HS-5 (cell line): ENCODE results near the gene CGNL1.

Experiments used
- DNase-seq: peaks from one replicate; pipeline ENCODE4 v3.0.0-alpha.2; 2012; ENCODE audit warnings: low read depth

CGNL1 gene

GRCh38 chr15:57387564-57388076 lies 11.3 kb downstream of the CGNL1 start:
- no peak for DNase-seq

DNA sequence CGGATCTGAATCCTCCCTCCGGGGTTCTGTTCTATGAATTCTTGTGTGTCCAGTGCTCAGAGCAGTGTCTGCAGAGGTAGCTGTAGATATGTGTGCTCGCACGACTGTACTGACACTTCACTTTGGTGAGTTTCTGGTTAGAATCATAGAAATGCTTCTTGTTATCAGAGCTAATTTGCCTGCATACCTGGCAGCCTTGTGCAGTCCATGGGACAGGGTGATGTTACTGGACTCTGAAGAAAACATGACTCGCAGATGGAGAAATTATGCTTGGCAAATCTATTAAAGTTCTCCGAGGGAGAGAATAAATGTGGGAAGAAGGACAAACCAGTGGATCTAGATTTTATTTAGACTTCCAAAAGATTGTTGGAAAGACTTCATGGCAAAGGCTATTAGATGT lies 12.2 kb downstream of the CGNL1 start:
- no peak for DNase-seq

GRCh38 chr15:57389991-57390390 lies 13.7 kb downstream of the CGNL1 start:
- no peak for DNase-seq

- DNase-seq, result no peak
These were observed 14.3 kb downstream of the CGNL1 start for GRCh38 chr15:57390583-57390982.

GRCh38 chr15:57391537-57391936 lies 15.2 kb downstream of the CGNL1 start:
- no peak for DNase-seq

DNA sequence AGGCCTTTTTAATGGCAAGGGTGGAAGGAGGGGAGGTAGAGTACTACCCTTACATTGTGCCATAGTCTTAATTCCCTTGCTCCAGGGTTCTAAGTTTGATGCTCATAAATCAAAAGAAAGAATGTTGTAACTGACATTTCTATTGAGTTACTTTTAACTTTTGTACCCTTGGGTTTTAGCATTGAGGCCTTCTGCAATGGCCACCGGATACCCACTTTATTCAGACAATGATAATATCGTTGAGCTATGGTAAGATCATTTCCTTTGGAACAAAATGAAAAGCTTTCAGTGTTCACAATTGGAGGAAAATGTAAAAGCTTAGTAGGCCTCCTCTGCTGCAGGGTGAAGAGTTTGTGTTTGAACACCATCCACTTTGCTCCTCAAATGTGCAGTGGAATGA lies 16.8 kb downstream of the CGNL1 start:
- DNase-seq, result no peak

- DNase-seq, result peak; percentile 85
These were observed 19.0 kb downstream of the CGNL1 start for GRCh38 chr15:57395292-57395691.

- DNase-seq, result no peak
These were observed 22.0 kb downstream of the CGNL1 start for GRCh38 chr15:57398336-57398735.

DNA sequence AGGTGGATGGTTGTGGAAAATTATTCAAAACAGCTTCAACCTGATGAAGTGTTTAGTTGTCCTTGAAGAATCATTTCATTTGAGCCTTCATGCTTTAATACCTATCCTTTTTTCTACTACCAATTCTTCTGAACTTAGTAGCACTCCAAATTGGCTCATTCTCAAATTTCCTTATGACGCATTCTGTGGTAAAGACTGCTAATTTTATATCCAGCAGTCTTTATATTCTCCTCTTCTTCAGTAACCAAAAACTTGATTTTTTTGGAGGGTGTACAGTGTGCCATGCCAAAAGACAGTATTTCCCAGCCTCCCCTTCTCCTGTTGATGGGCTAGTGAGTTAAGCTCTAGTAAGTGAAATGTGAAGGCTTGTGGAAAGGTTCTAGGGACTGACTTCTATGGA lies 25.2 kb downstream of the CGNL1 start:
- no peak for DNase-seq

DNA sequence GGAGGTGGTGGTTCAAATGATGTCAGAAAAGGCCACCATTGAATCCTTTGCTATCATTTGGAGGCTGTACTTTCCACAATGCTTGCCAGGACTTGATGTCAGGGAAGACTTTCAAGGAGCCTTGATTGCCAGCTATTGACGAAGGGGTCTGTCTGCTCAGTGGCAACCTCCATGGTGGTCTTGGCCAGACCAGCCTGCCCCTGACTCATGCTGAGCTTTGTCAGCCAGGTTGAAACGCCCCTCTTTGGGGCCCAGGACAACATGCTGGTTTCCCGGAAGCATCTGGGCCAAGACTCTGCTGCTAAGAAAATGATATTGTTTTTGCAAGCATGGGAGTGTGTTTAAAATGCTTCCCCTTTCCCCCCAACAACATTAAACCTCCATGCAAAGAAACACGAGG lies 26.7 kb downstream of the CGNL1 start:
- DNase-seq, result no peak

DNA sequence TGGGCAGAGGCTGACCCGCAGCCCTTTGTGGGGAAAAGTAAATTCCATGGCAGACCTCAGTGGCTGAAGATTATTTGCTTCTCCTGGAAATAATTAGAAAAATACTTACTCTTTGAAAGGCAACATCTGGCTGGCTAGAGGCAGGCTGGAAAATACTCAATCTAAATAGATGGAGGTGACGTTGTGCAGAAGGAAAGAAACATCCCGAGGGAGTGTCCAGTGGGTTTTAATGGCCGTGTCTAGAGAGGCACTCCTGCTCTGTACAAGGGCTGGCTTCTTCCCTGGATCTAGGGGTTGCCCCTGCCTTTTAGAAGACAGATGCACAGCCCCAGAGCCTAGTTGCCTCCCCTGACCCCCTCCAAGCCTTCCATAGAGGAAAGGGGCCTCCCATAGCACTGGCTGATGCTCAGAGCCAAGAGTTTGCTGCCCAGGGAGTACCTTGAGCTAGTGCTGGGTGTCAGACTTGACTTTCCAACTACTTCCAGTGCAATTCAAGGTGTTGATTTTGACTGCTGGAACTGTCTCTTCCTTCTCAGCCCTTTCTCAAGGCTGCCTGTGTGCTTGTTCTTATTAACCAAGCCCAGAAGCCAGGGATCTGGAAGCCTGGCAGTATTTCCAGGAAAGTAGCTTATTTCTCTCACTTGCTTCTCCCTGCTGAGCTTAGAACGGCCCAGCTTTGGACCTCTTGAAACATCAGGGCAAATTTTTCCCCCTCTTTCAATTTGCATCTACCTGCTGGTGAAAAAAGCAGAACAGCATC lies 27.4 kb downstream of the CGNL1 start:
- no peak for DNase-seq

GRCh38 chr15:57405133-57405532 lies 28.8 kb downstream of the CGNL1 start:
- no peak for DNase-seq

GRCh38 chr15:57406062-57406772 lies 29.9 kb downstream of the CGNL1 start:
- DNase-seq, result no peak

GRCh38 chr15:57410373-57410772 lies 34.1 kb downstream of the CGNL1 start:
- DNase-seq, result no peak

DNA sequence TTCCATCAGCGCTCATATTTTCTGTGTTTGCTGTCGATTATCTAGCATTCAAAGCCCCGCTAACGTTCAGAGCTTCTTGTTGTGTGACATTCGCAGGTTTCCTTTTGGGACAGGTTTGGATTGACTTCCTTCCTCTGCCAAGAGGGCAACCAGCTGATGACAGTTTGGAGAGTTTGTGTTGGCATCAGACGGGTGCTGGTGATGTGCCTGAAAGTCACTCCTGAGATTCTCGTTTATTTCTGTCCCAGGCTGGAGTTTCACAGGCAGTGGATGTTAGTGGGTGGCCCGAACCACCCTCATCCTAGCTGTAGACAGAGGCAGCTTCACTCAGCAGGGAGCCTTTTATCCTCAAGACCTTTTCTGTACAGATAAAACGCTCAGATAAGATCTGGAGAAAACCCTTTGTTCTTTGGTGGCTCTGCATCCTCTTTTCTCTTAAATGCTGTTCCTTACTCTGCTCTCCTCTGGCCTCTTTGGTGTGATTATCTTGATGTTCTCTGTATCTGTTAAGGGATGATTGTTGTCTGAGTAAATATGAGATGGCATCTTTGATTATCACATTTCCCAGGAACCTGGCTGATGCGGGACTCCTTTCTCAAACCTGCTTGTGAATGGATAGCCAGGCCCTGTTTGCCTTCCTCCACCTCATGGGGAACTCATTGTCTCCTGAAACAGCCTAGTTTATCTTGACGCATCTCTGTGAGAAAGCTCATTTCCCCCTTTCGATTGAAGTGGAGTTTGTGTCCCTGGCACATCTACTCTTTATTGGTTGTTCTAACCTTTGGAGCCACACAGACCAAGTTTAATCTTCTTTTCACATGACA lies 35.9 kb downstream of the CGNL1 start:
- DNase-seq, result no peak

DNA sequence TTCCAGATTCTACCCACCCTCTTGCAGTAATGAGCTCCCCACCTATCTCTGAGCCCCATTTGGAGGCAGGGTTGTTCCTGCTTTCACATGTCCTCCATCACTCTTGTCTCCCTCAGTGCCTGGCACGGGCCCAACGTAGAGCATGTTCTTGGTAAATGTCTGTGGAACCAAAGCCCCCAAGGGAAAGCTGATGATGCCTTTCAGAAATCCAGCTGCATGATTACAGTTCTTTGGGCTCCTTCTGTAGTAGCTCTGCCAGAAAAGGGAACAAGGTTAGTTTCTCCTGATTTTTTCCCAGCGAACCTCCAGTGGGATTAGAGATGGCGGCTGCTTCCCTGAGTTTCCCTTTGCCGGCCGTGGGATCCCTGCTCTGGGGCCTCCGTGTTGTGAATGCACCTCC lies 39.3 kb downstream of the CGNL1 start:
- no peak for DNase-seq

DNA sequence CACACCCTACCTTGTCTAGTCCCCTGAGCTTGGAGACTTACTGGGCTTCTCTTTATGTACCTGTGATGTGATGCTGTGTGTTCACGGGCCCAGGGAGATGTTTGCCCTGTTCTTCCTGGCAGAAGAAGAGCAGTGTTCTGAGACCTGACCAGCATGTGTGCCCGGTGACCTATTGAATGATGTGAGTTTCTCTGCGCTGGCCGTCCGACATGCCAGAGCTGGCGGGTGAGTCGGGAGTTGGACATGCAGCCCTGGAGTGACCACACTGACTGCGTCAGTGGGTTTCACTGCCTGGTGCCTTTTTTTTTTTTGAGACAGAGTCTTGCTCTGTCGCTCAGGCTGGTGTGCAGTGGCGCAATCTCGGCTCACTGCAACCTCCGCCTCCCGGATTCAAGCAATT lies 42.3 kb downstream of the CGNL1 start:
- DNase-seq, result no peak

DNA sequence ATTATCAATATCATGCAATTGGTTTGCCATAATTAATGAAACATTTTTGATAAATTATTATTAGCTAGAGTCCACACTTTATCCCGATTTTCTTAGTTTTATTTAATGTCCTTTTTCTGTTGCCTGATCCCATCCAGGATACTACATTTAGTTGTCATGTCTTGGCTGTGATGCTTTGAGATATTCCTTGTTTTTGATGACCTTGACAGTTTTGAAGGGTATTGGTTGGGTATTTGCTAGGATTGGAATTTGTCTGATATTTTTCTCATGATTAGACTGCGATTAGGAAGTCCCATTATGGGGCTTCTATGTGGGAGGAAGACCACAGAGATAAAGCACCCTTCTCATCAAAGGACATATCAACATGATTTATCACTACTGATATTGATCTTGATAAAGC lies 43.0 kb downstream of the CGNL1 start:
- no peak for DNase-seq

- DNase-seq, result no peak
These were observed 44.8 kb downstream of the CGNL1 start for GRCh38 chr15:57421110-57421509.

GRCh38 chr15:57421551-57421950 lies 45.2 kb downstream of the CGNL1 start:
- no peak for DNase-seq

DNA sequence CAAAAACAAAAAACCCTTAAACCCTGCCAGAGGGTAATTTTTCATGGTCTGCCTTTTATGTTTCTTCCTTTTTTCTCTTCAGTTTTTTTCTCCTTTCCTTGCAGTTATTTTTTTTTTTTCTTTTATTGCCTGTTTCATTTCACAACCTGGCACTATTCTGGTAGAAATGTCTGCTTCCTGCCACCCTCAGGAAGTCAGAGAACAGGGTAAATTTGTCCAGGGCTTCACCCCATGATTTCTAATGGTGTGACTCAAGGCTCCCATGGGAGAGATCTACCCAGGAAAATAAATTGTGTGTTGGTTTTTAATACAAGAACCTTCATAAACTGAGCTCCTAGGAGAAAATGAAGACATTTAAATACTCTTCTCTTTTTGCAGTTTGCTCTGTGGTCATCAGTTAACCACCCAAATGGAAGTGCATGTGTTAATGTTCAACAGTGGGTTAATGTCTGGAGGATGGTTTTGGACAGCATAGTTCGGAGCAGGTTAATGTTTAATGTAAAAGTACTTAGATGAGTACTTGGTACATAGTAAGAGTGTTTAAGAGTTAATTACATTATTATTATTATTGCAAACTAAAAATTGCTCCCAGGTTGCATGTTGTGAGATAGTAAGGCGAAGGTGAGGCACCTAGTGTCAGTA lies 45.9 kb downstream of the CGNL1 start:
- DNase-seq, result no peak

DNA sequence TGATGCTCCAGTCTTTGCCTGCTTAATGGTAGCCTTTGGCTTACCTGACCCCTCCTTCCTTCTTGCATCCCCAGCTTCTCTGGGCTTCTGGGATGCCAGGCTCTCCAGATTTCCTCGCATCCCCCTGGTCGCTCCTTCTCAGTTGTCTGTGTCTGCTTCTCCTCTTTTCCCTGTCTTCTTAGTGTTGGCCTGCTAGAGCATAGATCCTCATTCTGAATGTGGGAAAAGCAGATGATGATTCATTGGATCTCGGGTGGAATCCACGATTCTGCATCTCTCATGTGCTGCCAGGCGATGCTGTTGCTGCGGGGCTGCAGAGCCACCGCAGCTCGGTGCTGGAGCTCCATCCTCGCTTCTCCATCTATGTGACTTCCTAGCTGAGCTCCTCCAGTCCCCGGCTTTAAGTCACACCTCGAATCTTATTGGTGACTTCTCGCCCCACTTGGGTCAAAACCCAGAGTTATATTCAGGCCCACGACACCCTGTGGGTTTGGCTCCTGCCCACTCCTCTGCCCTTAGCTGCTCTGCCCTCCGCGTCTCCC lies 47.4 kb downstream of the CGNL1 start:
- no peak for DNase-seq
